Endodermal cell (in vitro differentiated cells): ENCODE measurements around the gene CORO2B. TPM values are rescaled to one million over a fixed set of nuclear protein-coding genes. Genes with fewer than 3 reads are reported as not detected.
A peak's percentile ranks its signal among the peaks of the same experiment; 100 is the strongest.

Experiments used
- DNase-seq: peaks from one replicate; pipeline ENCODE4 v3.0.0-alpha.2; 2017
- H3K27ac ChIP-seq: 2 replicates; pipeline ENCODE4 v1.5.1; 2013; ENCODE audit warnings: mild to moderate bottlenecking, low read depth, low read length, moderate library complexity
- H3K27me3 ChIP-seq: 2 replicates; pipeline ENCODE4 v1.6.1; 2013; ENCODE audit warnings: mild to moderate bottlenecking, low read length, moderate library complexity; ENCODE audit not compliant: insufficient read depth, control insufficient read depth, poor library complexity, severe bottlenecking
- H3K36me3 ChIP-seq: 2 replicates; pipeline ENCODE4 v1.7.0; 2013; ENCODE audit warnings: mild to moderate bottlenecking, low read length, moderate library complexity; ENCODE audit not compliant: control insufficient read depth, insufficient read depth
- H3K4me1 ChIP-seq: one replicate; pipeline ENCODE4 v1.7.0; 2013; ENCODE audit warnings: low read length; ENCODE audit not compliant: control insufficient read depth, insufficient read depth
- H3K4me3 ChIP-seq: 2 replicates; pipeline ENCODE4 v1.5.1; 2013; ENCODE audit warnings: mild to moderate bottlenecking, low read length, moderate library complexity
- H3K9ac ChIP-seq: 2 replicates; pipeline ENCODE4 v1.6.1; 2013; ENCODE audit warnings: mild to moderate bottlenecking, low read length, moderate library complexity; ENCODE audit not compliant: poor library complexity, severe bottlenecking; ENCODE audit errors: extremely low read depth
- H3K9me3 ChIP-seq: 2 replicates; pipeline ENCODE4 v1.6.1; 2013; ENCODE audit warnings: mild to moderate bottlenecking, low read length, moderate library complexity; ENCODE audit not compliant: control insufficient read depth
- H3K27ac Mint-ChIP-seq: 2 replicates; pipeline ENCODE4 v1.8.0; 2020; ENCODE audit warnings: mixed read lengths
- H3K27me3 Mint-ChIP-seq: 2 replicates; pipeline ENCODE4 v1.8.0; 2021; ENCODE audit warnings: mild to moderate bottlenecking, mixed read lengths; ENCODE audit not compliant: insufficient read depth
- H3K36me3 Mint-ChIP-seq: 2 replicates; pipeline ENCODE4 v1.8.0; 2020; ENCODE audit warnings: low read depth, mixed read lengths
- H3K4me1 Mint-ChIP-seq: 2 replicates; pipeline ENCODE4 v1.8.0; 2020; ENCODE audit warnings: mixed read lengths
- H3K4me3 Mint-ChIP-seq: 2 replicates; pipeline ENCODE4 v1.8.0; 2020; ENCODE audit warnings: mild to moderate bottlenecking, moderate library complexity, mixed read lengths
- H3K9me3 Mint-ChIP-seq: 2 replicates; pipeline ENCODE4 v1.8.0; 2020; ENCODE audit warnings: mild to moderate bottlenecking, mixed read lengths
- CTCF ChIP-seq: fragments of 200-600 bp; sonication (generic); conservative IDR thresholded peaks from 2 replicates; pipeline ENCODE4 v1.5.0; 2021; ENCODE audit warnings: antibody characterized with exemption, mild to moderate bottlenecking
- WGBS, 2 experiments: methylation state at CpG; one replicate each; pipeline versions ENCODE4 v1.1.5 to v1.1.7; 2013; ENCODE audit warnings: missing lambda C conversion rate in 2 of 2, mixed read lengths in 1 of 2; ENCODE audit not compliant: insufficient coverage in 1 of 2, insufficient read length in 1 of 2; 5-methylcytosine and 5-hydroxymethylcytosine counted together
- total RNA-seq, 2 donors: library from RNA; stranded (reverse); fragmentation: NEBNext Ultra II Directional in 1 of 2; extraction: Animal tissue kit (Norgen Biotek cat#: 25700) in 1 of 2; gene quantifications; 2 replicates in 1 of 2; 3 replicates in 1 of 2; pipeline ENCODE4 v1.2.1, GENCODE V29; 2021

Gene CORO2B
- total RNA-seq, 2 donors from 2014 or later: 1.1 to 1.2 TPM

- Histone ChIP-seq H3K9me3 (no peaks in the 10 kb centered on the region), H3K4me3 (no peak overlapping the region), H3K4me1 (no peaks in the 10 kb centered on the region), H3K36me3 (no peaks in the 10 kb centered on the region), H3K27me3 (no peaks in the 10 kb centered on the region), H3K27ac (no peak overlapping the region), H3K9ac (no peak overlapping the region)
- Mint-ChIP-seq H3K27ac (no peak overlapping the region), H3K27me3 (peaks cover 9% of the 10 kb centered on the region), H3K4me3 (no peak overlapping the region), H3K9me3 (no peaks in the 10 kb centered on the region), H3K36me3 (no peaks in the 10 kb centered on the region), H3K4me1 (peaks cover 16% of the 10 kb centered on the region)
- no peak for DNase-seq
- TF ChIP-seq CTCF: no peak
- 93 to 95% methylated on average over 3 to 9 of the region's 9 CpGs for WGBS, 2 experiments
Measured at GRCh38 chr15:68596691-68597090, 17.9 kb downstream of the CORO2B start.

- H3K9me3 Mint-ChIP-seq: no peaks in the 10 kb centered on the region
- TF ChIP-seq CTCF: no peak
- H3K27ac ChIP-seq: no peak overlapping the region
- H3K9ac ChIP-seq: no peak overlapping the region
- H3K9me3 ChIP-seq: no peaks in the 10 kb centered on the region
- H3K4me3 Mint-ChIP-seq: no peak overlapping the region
- H3K4me1 ChIP-seq: peaks cover 3% of the 10 kb centered on the region
- no peaks in the 10 kb centered on the region for H3K27me3 ChIP-seq
- no peak overlapping the region for H3K27ac Mint-ChIP-seq
- H3K36me3 Mint-ChIP-seq: no peaks in the 10 kb centered on the region
- 90% methylated on average over 5 of the region's 5 CpGs for WGBS, 2 experiments
- no peak for DNase-seq
- peaks cover 23% of the 10 kb centered on the region for H3K4me1 Mint-ChIP-seq
- H3K27me3 Mint-ChIP-seq: peaks cover 9% of the 10 kb centered on the region
- no peak overlapping the region for H3K4me3 ChIP-seq
- no peaks in the 10 kb centered on the region for H3K36me3 ChIP-seq
Measured at GRCh38 chr15:68597581-68597980, 18.8 kb downstream of the CORO2B start.

- peak overlapping the region; percentile 87 for H3K27ac ChIP-seq
- H3K9me3 ChIP-seq: no peaks in the 10 kb centered on the region
- Mint-ChIP-seq H3K36me3 (no peaks in the 10 kb centered on the region), H3K9me3 (no peaks in the 10 kb centered on the region), H3K27ac (no peak overlapping the region), H3K4me3 (no peak overlapping the region), H3K4me1 (peaks cover 31% of the 10 kb centered on the region), H3K27me3 (peaks cover 5% of the 10 kb centered on the region)
- no peak for DNase-seq
- H3K36me3 ChIP-seq: no peaks in the 10 kb centered on the region
- TF ChIP-seq CTCF: no peak
- 93 to 97% methylated on average over 11 to 14 of the region's 14 CpGs for WGBS, 2 experiments
- peaks cover 6% of the 10 kb centered on the region for H3K4me1 ChIP-seq
- H3K9ac ChIP-seq: no peak overlapping the region
- H3K4me3 ChIP-seq: no peak overlapping the region
- no peaks in the 10 kb centered on the region for H3K27me3 ChIP-seq
Measured at GRCh38 chr15:68598171-68599152, 19.7 kb downstream of the CORO2B start.
